HL-60 (cell line): ENCODE measurements around the gene TMEM144.

Experiments used
- DNase-seq, 2 experiments: peaks; one replicate each; pipeline ENCODE4 v3.0.0-alpha.2; 2010 to 2020; ENCODE audit warnings: low read depth in 1 of 2, low spot score in 1 of 2
- H3K27ac ChIP-seq: fragments of 250-450 bp; sonication (Bioruptor Pico); replicated peaks from 2 replicates; pipeline ENCODE4 v1.5.1; 2020; ENCODE audit warnings: mild to moderate bottlenecking, moderate library complexity
- H3K27me3 ChIP-seq: fragments of 250-450 bp; sonication (Bioruptor Pico); 2 replicates; pipeline ENCODE4 v1.5.1; 2021; ENCODE audit warnings: mild to moderate bottlenecking, moderate library complexity; ENCODE audit not compliant: insufficient read depth, poor library complexity, severe bottlenecking
- H3K4me3 ChIP-seq: replicated peaks from 2 replicates; pipeline ENCODE4 v1.5.1; 2011; ENCODE audit warnings: mild to moderate bottlenecking, control low read depth, low read length; ENCODE audit not compliant: insufficient read depth
- CTCF ChIP-seq: IDR thresholded peaks from one replicate; pipeline ENCODE4 v1.5.1; 2011; ENCODE audit warnings: low read length, control low read depth, inconsistent platforms; ENCODE audit not compliant: insufficient read depth
- GABPA ChIP-seq: IDR thresholded peaks from 2 replicates; pipeline ENCODE4 v1.6.1; 2012; ENCODE audit warnings: low read depth
- POLR2AphosphoS5 ChIP-seq: IDR thresholded peaks from 2 replicates; pipeline ENCODE4 v1.6.1; 2012; ENCODE audit warnings: low read depth
- REST ChIP-seq: IDR thresholded peaks from 2 replicates; pipeline ENCODE4 v1.6.1; 2012; ENCODE audit warnings: low read depth; ENCODE audit not compliant: insufficient replicate concordance
- SPI1 ChIP-seq: IDR thresholded peaks from 2 replicates; pipeline ENCODE4 v1.6.1; 2012; ENCODE audit warnings: low read depth, mild to moderate bottlenecking, borderline replicate concordance

TMEM144 gene

GRCh38 chr4:158290912-158291311 is 80.6 kb downstream of the TMEM144 start:
- no peak overlapping the region for H3K27ac ChIP-seq
- TF ChIP-seq POLR2AphosphoS5 (no peak), GABPA (no peak), CTCF (no peak), SPI1 (no peak), REST (no peak)

GRCh38 chr4:158291334-158292055 is 81.2 kb downstream of the TMEM144 start:
- TF ChIP-seq GABPA (no peak), SPI1 (no peak), POLR2AphosphoS5 (no peak), REST (no peak), CTCF (no peak)
- Histone ChIP-seq H3K27ac (no peak overlapping the region), H3K27me3 (no peaks in the 10 kb centered on the region), H3K4me3 (no peak overlapping the region)
- no peak for DNase-seq

More at GRCh38 chr4:158290912-158291311, 80.6 kb downstream of the TMEM144 start:
- DNase-seq, result no peak
- Histone ChIP-seq H3K27me3 (no peaks in the 10 kb centered on the region), H3K4me3 (no peak overlapping the region)

GRCh38 chr4:158292156-158292555 is 81.9 kb downstream of the TMEM144 start:
- H3K27ac ChIP-seq, result no peak overlapping the region
- no peaks in the 10 kb centered on the region for H3K27me3 ChIP-seq
- H3K4me3 ChIP-seq, result no peak overlapping the region
- DNase-seq, result no peak
- no peak for TF ChIP-seq CTCF

GRCh38 chr4:158295053-158295452 is 84.8 kb downstream of the TMEM144 start:
- DNase-seq, result no peak
- Histone ChIP-seq H3K27ac (no peak overlapping the region), H3K4me3 (no peak overlapping the region), H3K27me3 (no peaks in the 10 kb centered on the region)
- TF ChIP-seq GABPA (no peak), REST (no peak), SPI1 (no peak), CTCF (no peak), POLR2AphosphoS5 (no peak)
